GM10266 (cell line): ENCODE results near the gene TOX2.

Experiments
- DNase-seq: peaks from one replicate; pipeline ENCODE4 v3.0.0; 2012; ENCODE audit errors: extremely low spot score
- TF ChIP-seq, protein P1 (sequence below): IDR thresholded peaks from 2 replicates; pipeline ENCODE4 v1.5.1; 2012; ENCODE audit warnings: mild to moderate bottlenecking, low read depth; ENCODE audit not compliant: control insufficient read depth, insufficient read depth; ENCODE audit errors: missing control alignments

The TOX2 gene

DNA sequence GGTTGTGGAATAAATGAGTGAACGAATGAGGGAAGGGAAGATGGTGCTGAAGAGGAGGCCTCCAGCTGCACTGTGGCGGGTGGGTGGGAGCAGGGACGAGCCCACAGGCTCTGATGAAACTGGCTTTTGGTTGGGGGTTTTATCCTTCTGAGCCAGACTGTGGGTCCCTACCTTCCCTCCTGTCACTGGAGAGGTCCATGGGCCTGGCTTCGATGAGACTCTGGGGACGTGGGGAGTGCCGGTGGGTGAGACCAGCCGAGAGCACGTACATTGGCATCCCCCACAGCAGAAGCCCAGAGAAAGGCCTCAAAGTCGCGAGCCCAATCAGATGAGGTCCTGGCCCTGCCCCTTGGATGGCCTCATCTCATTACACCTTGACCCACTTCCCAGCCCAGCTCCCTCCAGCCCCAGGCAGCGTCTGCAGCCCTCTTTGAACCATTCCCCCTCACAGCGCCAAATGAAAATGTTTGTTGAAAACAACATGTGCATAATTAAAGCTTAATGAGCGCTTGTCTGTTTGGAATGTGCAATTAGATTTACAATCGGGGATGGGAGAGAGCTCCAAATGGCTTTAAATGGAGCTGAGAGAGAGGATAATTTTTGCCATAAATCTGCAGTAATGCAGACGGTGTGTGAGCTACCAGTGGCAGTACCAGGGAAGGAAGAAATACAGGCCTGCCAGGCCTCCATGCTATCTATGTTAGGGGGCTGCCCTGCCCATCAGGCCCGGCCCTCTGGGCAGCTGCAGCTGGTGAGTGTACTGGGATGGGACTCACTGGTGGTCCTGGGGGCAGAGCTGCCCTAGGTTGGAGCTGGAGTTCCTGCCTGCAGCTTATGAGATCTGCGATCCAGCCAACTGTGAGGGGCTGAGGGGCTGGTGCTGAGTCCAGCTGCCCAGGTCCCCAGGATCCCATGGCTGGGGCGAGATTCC lies 47.2 kb downstream of the TOX2 start:
- TF ChIP-seq, protein P1, sequence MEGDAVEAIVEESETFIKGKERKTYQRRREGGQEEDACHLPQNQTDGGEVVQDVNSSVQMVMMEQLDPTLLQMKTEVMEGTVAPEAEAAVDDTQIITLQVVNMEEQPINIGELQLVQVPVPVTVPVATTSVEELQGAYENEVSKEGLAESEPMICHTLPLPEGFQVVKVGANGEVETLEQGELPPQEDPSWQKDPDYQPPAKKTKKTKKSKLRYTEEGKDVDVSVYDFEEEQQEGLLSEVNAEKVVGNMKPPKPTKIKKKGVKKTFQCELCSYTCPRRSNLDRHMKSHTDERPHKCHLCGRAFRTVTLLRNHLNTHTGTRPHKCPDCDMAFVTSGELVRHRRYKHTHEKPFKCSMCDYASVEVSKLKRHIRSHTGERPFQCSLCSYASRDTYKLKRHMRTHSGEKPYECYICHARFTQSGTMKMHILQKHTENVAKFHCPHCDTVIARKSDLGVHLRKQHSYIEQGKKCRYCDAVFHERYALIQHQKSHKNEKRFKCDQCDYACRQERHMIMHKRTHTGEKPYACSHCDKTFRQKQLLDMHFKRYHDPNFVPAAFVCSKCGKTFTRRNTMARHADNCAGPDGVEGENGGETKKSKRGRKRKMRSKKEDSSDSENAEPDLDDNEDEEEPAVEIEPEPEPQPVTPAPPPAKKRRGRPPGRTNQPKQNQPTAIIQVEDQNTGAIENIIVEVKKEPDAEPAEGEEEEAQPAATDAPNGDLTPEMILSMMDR = no peak
- no peak for DNase-seq

DNA sequence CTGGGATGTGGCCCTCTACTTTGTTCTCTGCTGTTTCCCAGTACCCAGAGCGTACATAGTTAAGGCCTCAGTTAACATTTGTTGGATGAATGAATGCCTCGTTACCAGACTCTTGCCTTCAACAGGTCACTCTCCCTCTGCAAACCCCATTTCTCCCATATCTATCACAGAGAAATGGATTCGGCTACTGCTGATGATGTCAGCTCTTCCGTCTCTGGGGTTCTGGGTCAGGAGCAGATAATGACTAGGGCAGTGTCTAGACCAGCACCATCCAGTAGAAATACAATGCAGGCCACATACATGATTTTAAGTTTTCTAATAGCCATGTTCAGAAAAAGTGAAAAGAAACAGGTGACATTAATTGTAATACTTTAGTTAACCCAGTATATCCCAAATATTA lies 47.9 kb downstream of the TOX2 start:
- TF ChIP-seq, protein P1 = no peak

DNA sequence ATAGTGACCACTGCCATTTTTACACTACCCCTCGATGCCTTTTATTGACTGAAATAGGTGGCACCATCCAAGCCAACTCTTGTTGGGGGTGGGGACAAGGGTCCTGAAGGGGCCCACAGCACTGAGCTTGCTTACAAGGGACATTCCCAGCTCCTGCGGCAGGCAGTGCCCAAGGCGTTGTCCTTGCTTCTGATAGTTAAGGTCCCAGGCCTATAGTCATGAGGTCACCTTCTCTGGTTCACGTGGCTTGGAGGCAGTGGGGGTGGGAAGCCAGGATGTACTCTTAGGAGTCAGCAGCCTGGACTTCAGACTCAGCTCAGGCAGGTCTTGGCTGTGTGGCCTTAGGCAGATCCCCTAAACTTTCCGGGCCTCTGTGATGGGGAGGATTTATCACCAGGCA lies 48.6 kb downstream of the TOX2 start:
- DNase-seq = no peak

More for the DNA sequence above, 47.9 kb downstream of the TOX2 start:
- no peak for DNase-seq

DNA sequence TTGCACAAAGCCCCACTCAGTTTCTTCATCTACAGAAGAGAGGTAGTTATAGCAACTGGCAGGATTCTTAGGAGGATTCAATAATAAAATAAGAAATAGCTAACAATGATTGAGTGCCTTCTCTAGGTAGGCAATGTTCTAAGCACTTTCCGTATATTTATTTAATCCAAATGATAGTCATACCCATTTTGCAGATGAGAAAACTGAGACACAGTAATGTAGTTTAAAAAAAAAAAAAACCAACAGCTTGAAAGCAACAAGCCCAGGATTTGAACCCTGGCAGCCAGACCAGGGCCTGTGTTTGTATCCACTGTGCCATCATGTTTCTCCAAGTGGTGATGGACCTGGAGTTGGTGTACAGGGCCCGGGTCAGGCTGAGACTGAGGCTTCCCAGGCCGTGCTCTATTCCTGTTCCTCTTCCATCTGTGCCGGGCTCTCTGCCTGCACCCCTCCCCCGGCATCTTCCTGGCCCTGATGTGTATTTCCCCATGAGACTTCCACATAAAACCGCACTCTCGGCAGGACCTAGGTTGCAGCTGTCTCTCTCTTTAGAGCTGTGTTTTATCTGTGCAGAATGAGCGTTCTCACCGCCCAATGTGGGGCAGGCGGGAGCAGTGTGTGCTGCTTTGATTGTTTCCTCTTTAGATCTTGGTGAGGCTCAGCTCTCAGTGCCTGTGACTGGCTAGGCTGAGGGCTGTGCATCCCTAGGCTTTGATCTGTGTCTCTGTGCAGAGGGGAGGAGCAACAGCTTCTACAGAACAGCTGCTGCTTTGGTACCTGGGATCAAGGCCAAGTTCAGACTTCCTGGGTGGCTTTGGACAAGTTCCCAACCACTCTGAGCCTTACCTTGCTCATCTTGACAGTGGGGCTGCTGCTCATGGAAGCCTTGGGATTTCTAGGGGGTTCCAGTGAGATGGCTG lies 49.5 kb downstream of the TOX2 start:
- TF ChIP-seq, protein P1 = no peak
- DNase-seq = peak; percentile 24

More for the DNA sequence above, 48.6 kb downstream of the TOX2 start:
- TF ChIP-seq, protein P1 = no peak

DNA sequence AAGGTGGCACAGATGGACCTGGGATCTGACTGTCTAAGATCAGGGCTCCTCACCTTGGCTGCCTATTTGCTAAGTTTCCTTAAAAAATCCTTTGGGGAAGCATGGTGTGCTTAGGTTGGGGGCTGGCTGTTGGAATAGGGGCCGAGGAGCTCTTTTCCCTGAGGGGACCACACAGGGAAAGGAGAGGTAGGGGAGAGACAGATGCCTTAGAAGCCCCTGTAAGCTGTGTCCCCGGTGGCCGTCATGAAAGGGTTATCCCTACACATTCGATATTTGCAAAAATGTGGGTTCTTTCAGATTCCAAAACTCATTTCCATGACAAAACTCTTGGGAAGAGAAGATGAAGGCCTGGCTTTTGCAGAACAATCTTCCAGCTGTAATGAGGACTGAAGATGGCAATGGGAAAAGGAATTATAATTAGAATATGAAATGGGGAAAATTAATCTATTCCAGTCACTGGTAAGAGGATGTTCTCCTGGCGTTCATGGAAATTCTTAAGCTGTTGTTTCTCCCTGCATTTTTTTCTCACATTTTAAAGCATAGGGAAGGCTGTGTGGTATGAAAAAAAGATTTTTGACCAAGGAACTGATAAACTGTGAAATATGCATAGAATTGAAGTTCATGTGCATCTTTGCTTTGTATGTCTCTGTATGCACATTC lies 53.8 kb downstream of the TOX2 start:
- DNase-seq = no peak
- TF ChIP-seq, protein P1 = no peak

DNA sequence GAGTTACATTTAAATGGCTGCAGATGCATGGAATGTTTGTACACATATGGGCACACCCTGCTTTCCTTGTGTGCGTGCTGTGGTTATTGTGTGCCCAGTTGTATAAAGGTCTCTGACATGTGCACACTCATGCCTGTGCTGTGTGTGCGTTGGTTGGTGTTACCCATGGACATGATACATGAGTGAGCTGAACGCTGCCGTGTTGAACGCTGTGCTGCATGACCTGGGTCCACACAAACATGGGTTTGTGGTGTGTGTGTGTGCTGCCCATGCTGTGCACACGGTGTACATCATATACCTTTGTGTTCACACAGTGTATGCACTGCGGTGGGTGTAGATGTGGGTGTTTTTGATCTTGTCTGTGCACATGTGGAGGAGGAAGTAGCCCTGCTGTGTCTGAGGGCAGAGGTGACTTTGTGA lies 54.4 kb downstream of the TOX2 start:
- TF ChIP-seq, protein P1 = no peak
- DNase-seq = no peak
